Kidney (tissue), 14 donors: ENCODE measurements around the gene ILK. TPM values are rescaled to one million over a fixed set of nuclear protein-coding genes. Genes with fewer than 3 reads are reported as not detected.

Experiments used
- DNase-seq, 5 donors: peaks; one replicate each; pipeline ENCODE4 v3.0.0-alpha.2; 2013 to 2020
- FAIRE-seq: peaks from 2 replicates; lab custom pipeline; 2012; peaks lifted over from hg19 to GRCh38; lab: Jason Lieb, UNC
- H3K27ac ChIP-seq, 2 donors: one replicate each; pipeline ENCODE4 v1.7.0; 2013; ENCODE audit warnings: low read depth in 2 of 2, low read length in 2 of 2, inconsistent platforms in 1 of 2
- H3K27me3 ChIP-seq: one replicate; pipeline ENCODE4 v1.7.1; 2013; ENCODE audit warnings: low read length, inconsistent platforms; ENCODE audit not compliant: control insufficient read depth, insufficient read depth
- H3K36me3 ChIP-seq, 3 donors: one replicate each; pipeline versions ENCODE4 v1.7.0 to v1.7.1; 2013; ENCODE audit warnings: low read length in 3 of 3, control low read depth in 1 of 3, inconsistent platforms in 1 of 3; ENCODE audit not compliant: insufficient read depth in 3 of 3, control insufficient read depth in 2 of 3
- H3K4me1 ChIP-seq, 3 donors: one replicate each; pipeline versions ENCODE4 v1.7.0 to v1.7.1; 2013; ENCODE audit warnings: low read length in 3 of 3, inconsistent platforms in 1 of 3, low read depth in 1 of 3; ENCODE audit not compliant: control insufficient read depth in 2 of 3, insufficient read depth in 2 of 3
- H3K4me3 ChIP-seq, 3 donors: one replicate each; pipeline versions ENCODE4 v1.7.0 to v1.8.1; 2013; ENCODE audit warnings: low read length in 3 of 3, control low read depth in 1 of 3, inconsistent platforms in 1 of 3
- H3K9ac ChIP-seq, 3 donors: one replicate each; pipeline versions ENCODE4 v1.7.0 to v1.7.1; 2013; ENCODE audit warnings: low read length in 3 of 3, control low read depth in 1 of 3, inconsistent platforms in 1 of 3
- H3K9me3 ChIP-seq, 3 donors: one replicate each; pipeline versions ENCODE4 v1.7.0 to v1.7.1; 2013; ENCODE audit warnings: low read length in 3 of 3, control low read depth in 1 of 3, inconsistent platforms in 1 of 3; ENCODE audit not compliant: control insufficient read depth in 2 of 3, insufficient read depth in 1 of 3
- intact Hi-C: fragments of 100-400 bp; cut with DNase I; formaldehyde crosslinking; loops from one replicate; pipeline ENCODE4 v1.11.1; 2022
- polyA plus RNA-seq: library from polyadenylated mRNA; stranded (reverse); fragments of 350-450 nt; fragmentation: Illumina TruSeq; extraction: RNeasy Lipid Tissue Mini Kit (QIAGEN cat#74804); gene quantifications from one replicate; pipeline ENCODE4 v1.2.3, GENCODE V29; 2014; ENCODE audit warnings: low read depth, low replicate concordance; ENCODE audit not compliant: insufficient read depth
- total RNA-seq: library from RNA; stranded (reverse); fragmentation: NEBNext Ultra II Directional; extraction: Animal tissue kit (Norgen Biotek cat#: 25700); gene quantifications from one replicate; pipeline ENCODE4 v1.2.1, GENCODE V29; 2021
- TF ChIP-seq, protein P1 (sequence below): IDR thresholded peaks from 3 replicates; pipeline ENCODE4 v1.5.1; 2012; ENCODE audit warnings: mild to moderate bottlenecking, moderate library complexity, borderline replicate concordance; ENCODE audit not compliant: insufficient read depth; ENCODE audit errors: extremely low read depth
- donor health status: control.
- donor health status: control.
- donor health status: control.
- donor health status: control.
- donor health status: control.
- donor health status: DM: yes; HTN: yes; CAD: no.
- donor health status: Normal renal cell carcinoma (clear cell type).

The ILK gene
- total and polyA plus RNA-seq, 2 donors from 2014 or later = 149 to 170 TPM

DNA sequence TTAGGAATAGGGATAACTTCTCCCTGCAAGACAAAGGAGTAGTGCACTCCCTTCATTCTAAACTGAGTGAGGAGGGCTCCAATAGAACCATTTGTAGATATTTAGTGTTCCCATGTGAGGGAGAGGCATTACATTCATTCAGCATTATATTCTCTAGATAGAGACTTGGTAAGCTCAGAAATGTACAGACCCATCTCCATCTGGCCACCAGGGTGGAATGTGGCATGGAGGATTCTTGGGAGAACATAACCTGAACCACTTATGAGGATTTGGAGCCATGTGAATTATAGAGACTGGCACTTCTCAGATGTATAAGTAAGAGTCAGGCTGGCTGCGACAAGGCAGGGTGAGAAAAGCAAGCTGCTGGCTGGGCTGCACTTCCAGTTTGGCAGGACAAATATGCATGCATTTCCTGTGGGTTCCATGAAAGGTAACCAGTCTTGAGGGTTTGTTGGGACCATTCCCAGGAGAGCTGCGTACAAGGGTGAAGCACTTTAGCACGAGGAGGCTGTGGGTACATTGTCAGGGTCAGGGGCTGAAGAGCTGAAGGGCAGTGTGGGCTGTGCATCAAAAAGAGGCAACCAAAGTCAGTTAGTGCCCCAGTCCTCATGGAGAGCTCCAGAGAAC lies 9.3 kb upstream of the ILK start:
- no peak overlapping the region for H3K27ac ChIP-seq
- FAIRE-seq = no peak
- intact Hi-C loops = no loop called here
- H3K27me3 ChIP-seq = no peaks in the 10 kb centered on the region
- no peaks in the 10 kb centered on the region for H3K9me3 ChIP-seq
- H3K4me3 ChIP-seq = no peak overlapping the region
- TF ChIP-seq, protein P1, sequence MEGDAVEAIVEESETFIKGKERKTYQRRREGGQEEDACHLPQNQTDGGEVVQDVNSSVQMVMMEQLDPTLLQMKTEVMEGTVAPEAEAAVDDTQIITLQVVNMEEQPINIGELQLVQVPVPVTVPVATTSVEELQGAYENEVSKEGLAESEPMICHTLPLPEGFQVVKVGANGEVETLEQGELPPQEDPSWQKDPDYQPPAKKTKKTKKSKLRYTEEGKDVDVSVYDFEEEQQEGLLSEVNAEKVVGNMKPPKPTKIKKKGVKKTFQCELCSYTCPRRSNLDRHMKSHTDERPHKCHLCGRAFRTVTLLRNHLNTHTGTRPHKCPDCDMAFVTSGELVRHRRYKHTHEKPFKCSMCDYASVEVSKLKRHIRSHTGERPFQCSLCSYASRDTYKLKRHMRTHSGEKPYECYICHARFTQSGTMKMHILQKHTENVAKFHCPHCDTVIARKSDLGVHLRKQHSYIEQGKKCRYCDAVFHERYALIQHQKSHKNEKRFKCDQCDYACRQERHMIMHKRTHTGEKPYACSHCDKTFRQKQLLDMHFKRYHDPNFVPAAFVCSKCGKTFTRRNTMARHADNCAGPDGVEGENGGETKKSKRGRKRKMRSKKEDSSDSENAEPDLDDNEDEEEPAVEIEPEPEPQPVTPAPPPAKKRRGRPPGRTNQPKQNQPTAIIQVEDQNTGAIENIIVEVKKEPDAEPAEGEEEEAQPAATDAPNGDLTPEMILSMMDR = no peak
- no peak for DNase-seq
- no peak overlapping the region for H3K9ac ChIP-seq
- H3K4me1 ChIP-seq = peaks cover 0 to 6% (median 0%) of the 10 kb centered on the region in 3 donors
- H3K36me3 ChIP-seq = peaks cover 0 to 21% (median 10%) of the 10 kb centered on the region in 3 donors

DNA sequence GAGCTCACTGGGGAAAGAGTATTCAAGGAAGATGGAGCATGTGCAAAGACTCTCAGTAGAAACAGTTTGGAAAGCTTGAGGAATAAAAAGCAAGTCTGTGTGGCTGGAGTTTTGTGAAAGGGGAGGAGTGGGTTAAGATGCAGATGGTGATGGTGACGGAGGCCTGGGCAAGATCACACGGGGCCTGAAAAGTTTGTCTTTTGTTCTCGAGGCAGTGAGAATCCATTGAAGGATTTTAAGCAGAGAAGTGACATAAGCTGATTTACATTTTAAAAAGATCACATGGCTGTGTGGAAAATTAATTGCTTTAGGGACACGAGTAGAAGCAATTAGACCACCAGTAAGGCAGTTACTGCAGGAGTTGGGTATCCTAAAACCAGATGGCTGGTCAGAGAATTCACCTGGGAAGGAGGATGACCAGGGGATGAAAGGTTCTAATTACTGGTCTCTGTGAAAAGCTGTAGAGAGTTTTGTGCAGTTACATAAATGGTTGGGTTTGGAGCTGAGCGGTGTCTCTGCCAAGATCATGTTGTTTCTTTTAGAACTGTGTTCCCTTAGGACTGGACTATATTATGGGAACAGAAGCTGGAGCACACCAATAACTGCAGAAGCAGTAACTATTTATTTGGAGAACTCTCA lies 7.2 kb upstream of the ILK start:
- DNase-seq (no peak), FAIRE-seq (no peak)
- TF ChIP-seq, protein P1 = no peak
- H3K27ac ChIP-seq = no peak overlapping the region
- H3K36me3 ChIP-seq = peaks cover 3 to 38% (median 27%) of the 10 kb centered on the region in 3 donors
- H3K27me3 ChIP-seq = no peaks in the 10 kb centered on the region
- no peak overlapping the region for H3K4me3 ChIP-seq
- H3K9me3 ChIP-seq = no peaks in the 10 kb centered on the region
- intact Hi-C loops = no loop called here
- H3K9ac ChIP-seq = no peak overlapping the region
- peaks cover 0 to 9% (median 0%) of the 10 kb centered on the region in 3 donors for H3K4me1 ChIP-seq

DNA sequence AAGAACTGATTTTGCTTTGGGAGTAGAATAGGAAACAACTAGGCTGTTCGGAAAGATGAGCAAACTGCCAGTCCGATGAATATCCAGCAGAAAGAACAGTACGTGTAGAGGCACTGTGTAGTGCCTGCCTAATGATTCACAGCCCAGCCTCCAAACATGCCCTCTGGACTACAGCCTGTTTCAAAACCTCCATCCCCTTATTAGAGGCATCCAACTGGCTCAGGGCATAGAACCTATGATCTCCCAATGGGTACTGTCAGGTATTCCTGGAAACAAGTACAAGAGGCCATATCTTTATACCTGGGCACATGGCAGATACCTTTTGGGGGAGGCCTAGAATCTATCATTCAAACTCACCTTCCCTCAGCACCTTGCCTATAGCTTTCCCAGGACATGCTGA lies 5.0 kb upstream of the ILK start:
- H3K4me1 ChIP-seq = peaks cover 0 to 11% (median 9%) of the 10 kb centered on the region in 3 donors
- FAIRE-seq = no peak
- TF ChIP-seq, protein P1 = no peak
- intact Hi-C loops = no loop called here
- H3K27me3 ChIP-seq = no peaks in the 10 kb centered on the region
- no peak for DNase-seq
- no peak overlapping the region for H3K9ac ChIP-seq
- H3K27ac ChIP-seq = no peak overlapping the region
- no peak overlapping the region for H3K4me3 ChIP-seq
- H3K36me3 ChIP-seq = peaks cover 3 to 29% (median 24%) of the 10 kb centered on the region in 3 donors
- H3K9me3 ChIP-seq = no peaks in the 10 kb centered on the region
